ENCODE data around the gene KIDINS220.

GRCh38 chr2:8855010-8855409 is 17.6 kb upstream of the KIDINS220 start:
- no peak for TF ChIP-seq CTCF (conservative IDR thresholded peaks at IDR 0.05; ENCODE audit: low read depth in 2 of 2)
- TF ChIP-seq JUNB (IDR thresholded peaks at IDR 0.05; ENCODE audit: unreplicated experiment): no peak
- no peak for TF ChIP-seq REST (IDR thresholded peaks at IDR 0.05; ENCODE audit: unreplicated experiment)
- no peak for TF ChIP-seq EZH2 (IDR thresholded peaks at IDR 0.05; ENCODE audit: low read depth, unreplicated experiment)
- TF ChIP-seq ZNF331 (CRISPR knock-in tag; IDR thresholded peaks at IDR 0.05; ENCODE audit: low read depth): no peak
- no peak for TF ChIP-seq POLR2AphosphoS5 (IDR thresholded peaks at IDR 0.05; ENCODE audit: low read depth)
- no peak for TF ChIP-seq EZH2phosphoT487 (IDR thresholded peaks at IDR 0.05; ENCODE audit: unreplicated experiment)
- TF ChIP-seq CREB1 (CRISPR knock-in tag; IDR thresholded peaks at IDR 0.05; ENCODE audit: low read depth): no peak
- no peak for TF ChIP-seq NANOG (IDR thresholded peaks at IDR 0.05; ENCODE audit: borderline replicate concordance)
- TF ChIP-seq ETS1 (IDR thresholded peaks at IDR 0.05): no peak

Data from GM23338 (cell line).